WTC11 (cell line): Measurements from ENCODE around the gene ALDH3A2. TPM values are rescaled to one million over a fixed set of nuclear protein-coding genes. Genes with fewer than 3 reads are reported as not detected.

Experiments
- ATAC-seq: fragments of 200-7000 bp; cut with Tn5 transposase; 2 replicates; pipeline ENCODE4 v1.10.0; 2021; ENCODE audit warnings: mild to moderate bottlenecking, moderate library complexity
- CTCF ChIA-PET: fragments of 300-600 bp; sonication (Branson Sonifier 250); formaldehyde crosslinking; loops from one replicate; lab custom pipeline; 2021; ENCODE audit warnings: antibody characterized with exemption; lab: Charles Lee
- POLR2A ChIA-PET: fragments of 350-600 bp; sonication (Branson Sonifier 250); formaldehyde crosslinking; loops from one replicate; lab custom pipeline; 2021; ENCODE audit warnings: antibody characterized with exemption; lab: Charles Lee
- DNase-seq: peaks from one replicate; pipeline ENCODE4 v3.0.0; 2021; ENCODE audit warnings: low spot score
- H3K27ac Mint-ChIP-seq: 2 replicates; pipeline ENCODE4 v1.8.0; 2021; ENCODE audit warnings: mixed read lengths
- H3K27me3 Mint-ChIP-seq: 2 replicates; pipeline ENCODE4 v1.8.0; 2021; ENCODE audit warnings: low read depth, mild to moderate bottlenecking, moderate library complexity, mixed read lengths
- H3K36me3 Mint-ChIP-seq: 2 replicates; pipeline ENCODE4 v1.8.0; 2021; ENCODE audit warnings: mixed read lengths
- H3K4me1 Mint-ChIP-seq: 2 replicates; pipeline ENCODE4 v1.8.0; 2022; ENCODE audit warnings: mixed read lengths
- H3K4me3 Mint-ChIP-seq: 2 replicates; pipeline ENCODE4 v1.8.0; 2021; ENCODE audit warnings: mild to moderate bottlenecking, moderate library complexity, mixed read lengths
- H3K9me3 Mint-ChIP-seq: 2 replicates; pipeline ENCODE4 v1.8.0; 2021; ENCODE audit warnings: mixed read lengths
- ATF1 ChIP-seq: sonication (generic); formaldehyde crosslinking; IDR thresholded peaks from 2 replicates; pipeline ENCODE4 v1.8.1; 2023; ENCODE audit warnings: mild to moderate bottlenecking, moderate library complexity, missing genetic modification reagents
- CREM ChIP-seq: sonication (generic); formaldehyde crosslinking; IDR thresholded peaks from 2 replicates; pipeline ENCODE4 v1.8.1; 2022; ENCODE audit warnings: mild to moderate bottlenecking, missing genetic modification reagents, moderate library complexity
- GRHL2 ChIP-seq: fragments of 250-450 bp; sonication (Bioruptor Pico); IDR thresholded peaks from 2 replicates; pipeline ENCODE4 v1.8.0; 2022; ENCODE audit warnings: mild to moderate bottlenecking, moderate library complexity; ENCODE audit not compliant: insufficient replicate concordance, severe bottlenecking
- RORB ChIP-seq: fragments of 250-450 bp; sonication (Bioruptor Pico); IDR thresholded peaks from 2 replicates; pipeline ENCODE4 v1.9.0; 2021; ENCODE audit warnings: mild to moderate bottlenecking
- SOX15 ChIP-seq: fragments of 250-450 bp; sonication (Bioruptor Pico); IDR thresholded peaks from 2 replicates; pipeline ENCODE4 v1.9.0; 2021; ENCODE audit warnings: mild to moderate bottlenecking
- total RNA-seq: library from RNA; stranded (reverse); gene quantifications from 3 replicates; pipeline ENCODE4 v1.2.3, GENCODE V29; 2021
- TF ChIP-seq, protein P1 (sequence below): sonication (generic); formaldehyde crosslinking; IDR thresholded peaks from 2 replicates; pipeline ENCODE4 v1.8.1; 2023; ENCODE audit warnings: mild to moderate bottlenecking, missing genetic modification reagents, borderline replicate concordance
- TF ChIP-seq, protein P2 (sequence below): sonication (generic); formaldehyde crosslinking; IDR thresholded peaks from 2 replicates; pipeline ENCODE4 v1.8.1; 2022; ENCODE audit warnings: low read depth, mild to moderate bottlenecking, moderate library complexity, missing genetic modification reagents, borderline replicate concordance
- TF ChIP-seq, protein P3 (sequence below): fragments of 200-600 bp; IDR thresholded peaks from 2 replicates; pipeline ENCODE4 v1.8.0; 2022; ENCODE audit warnings: antibody characterized with exemption
- TF ChIP-seq, protein P4 (sequence below): sonication (generic); formaldehyde crosslinking; IDR thresholded peaks from 2 replicates; pipeline ENCODE4 v1.8.0; 2022; ENCODE audit warnings: mild to moderate bottlenecking, missing genetic modification reagents
- TF ChIP-seq, protein P5 (sequence below): sonication (generic); formaldehyde crosslinking; IDR thresholded peaks from 2 replicates; pipeline ENCODE4 v1.8.0; 2022; ENCODE audit warnings: mild to moderate bottlenecking, missing genetic modification reagents
- TF ChIP-seq, protein P6 (sequence below): sonication (generic); formaldehyde crosslinking; IDR thresholded peaks from 2 replicates; pipeline ENCODE4 v1.8.0; 2023; ENCODE audit warnings: missing genetic modification reagents, mild to moderate bottlenecking, borderline replicate concordance
- TF ChIP-seq, protein P7 (sequence below): sonication (generic); formaldehyde crosslinking; IDR thresholded peaks from 2 replicates; pipeline ENCODE4 v1.8.0; 2022; ENCODE audit warnings: mild to moderate bottlenecking, missing genetic modification reagents
- TF ChIP-seq, protein P8 (sequence below): sonication (generic); formaldehyde crosslinking; IDR thresholded peaks from 2 replicates; pipeline ENCODE4 v1.8.0; 2023; ENCODE audit warnings: mild to moderate bottlenecking, missing genetic modification reagents
- TF ChIP-seq, protein P9 (sequence below): sonication (generic); formaldehyde crosslinking; IDR thresholded peaks from 2 replicates; pipeline ENCODE4 v1.8.0; 2022; ENCODE audit warnings: mild to moderate bottlenecking, missing genetic modification reagents

The ALDH3A2 gene
- total RNA-seq, 1 experiment from 2014 or later: 68.5 TPM

DNA sequence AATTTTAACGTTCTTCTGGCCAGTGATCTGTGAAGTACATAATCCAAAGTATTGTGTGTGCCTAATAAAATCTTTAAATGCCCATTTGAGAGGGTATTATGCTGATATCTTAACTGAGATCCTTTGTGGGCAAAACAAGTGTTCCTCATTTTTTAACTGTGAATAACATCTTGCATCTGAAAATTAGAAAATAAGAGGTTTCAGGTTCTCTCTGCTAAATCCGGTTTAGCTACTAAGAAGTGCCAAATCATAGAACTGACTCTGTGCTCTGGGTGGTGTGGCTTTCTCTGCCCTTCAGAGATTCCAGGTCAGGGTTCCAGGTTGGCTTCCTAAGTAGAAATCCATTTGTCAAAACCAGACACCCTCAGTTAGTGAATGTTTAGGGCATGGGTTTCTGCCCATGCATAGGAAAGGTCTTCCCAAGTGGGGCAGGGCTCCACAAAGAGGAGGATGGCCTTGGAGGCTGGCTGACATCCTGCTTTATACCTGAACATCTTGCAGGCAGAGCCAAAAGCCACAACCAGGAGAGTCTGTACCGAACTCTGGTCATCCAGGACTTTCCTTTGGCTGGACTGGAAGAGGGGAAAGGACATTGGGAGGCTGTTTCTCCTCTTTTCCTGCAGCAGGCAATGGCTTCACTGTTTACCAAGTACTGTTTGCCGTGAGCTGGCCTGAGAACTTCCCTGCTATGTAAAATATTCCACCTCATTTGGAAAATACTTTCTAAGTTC is 8.5 kb downstream of the ALDH3A2 start:
- TF ChIP-seq ATF1 (no peak), RORB (CRISPR knock-in tag) (no peak), GRHL2 (no peak), CREM (CRISPR knock-in tag) (no peak), SOX15 (CRISPR knock-in tag) (no peak)
- TF ChIP-seq, protein P1, sequence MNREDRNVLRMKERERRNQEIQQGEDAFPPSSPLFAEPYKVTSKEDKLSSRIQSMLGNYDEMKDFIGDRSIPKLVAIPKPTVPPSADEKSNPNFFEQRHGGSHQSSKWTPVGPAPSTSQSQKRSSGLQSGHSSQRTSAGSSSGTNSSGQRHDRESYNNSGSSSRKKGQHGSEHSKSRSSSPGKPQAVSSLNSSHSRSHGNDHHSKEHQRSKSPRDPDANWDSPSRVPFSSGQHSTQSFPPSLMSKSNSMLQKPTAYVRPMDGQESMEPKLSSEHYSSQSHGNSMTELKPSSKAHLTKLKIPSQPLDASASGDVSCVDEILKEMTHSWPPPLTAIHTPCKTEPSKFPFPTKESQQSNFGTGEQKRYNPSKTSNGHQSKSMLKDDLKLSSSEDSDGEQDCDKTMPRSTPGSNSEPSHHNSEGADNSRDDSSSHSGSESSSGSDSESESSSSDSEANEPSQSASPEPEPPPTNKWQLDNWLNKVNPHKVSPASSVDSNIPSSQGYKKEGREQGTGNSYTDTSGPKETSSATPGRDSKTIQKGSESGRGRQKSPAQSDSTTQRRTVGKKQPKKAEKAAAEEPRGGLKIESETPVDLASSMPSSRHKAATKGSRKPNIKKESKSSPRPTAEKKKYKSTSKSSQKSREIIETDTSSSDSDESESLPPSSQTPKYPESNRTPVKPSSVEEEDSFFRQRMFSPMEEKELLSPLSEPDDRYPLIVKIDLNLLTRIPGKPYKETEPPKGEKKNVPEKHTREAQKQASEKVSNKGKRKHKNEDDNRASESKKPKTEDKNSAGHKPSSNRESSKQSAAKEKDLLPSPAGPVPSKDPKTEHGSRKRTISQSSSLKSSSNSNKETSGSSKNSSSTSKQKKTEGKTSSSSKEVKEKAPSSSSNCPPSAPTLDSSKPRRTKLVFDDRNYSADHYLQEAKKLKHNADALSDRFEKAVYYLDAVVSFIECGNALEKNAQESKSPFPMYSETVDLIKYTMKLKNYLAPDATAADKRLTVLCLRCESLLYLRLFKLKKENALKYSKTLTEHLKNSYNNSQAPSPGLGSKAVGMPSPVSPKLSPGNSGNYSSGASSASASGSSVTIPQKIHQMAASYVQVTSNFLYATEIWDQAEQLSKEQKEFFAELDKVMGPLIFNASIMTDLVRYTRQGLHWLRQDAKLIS (CRISPR knock-in tag): no peak
- TF ChIP-seq, protein P2, sequence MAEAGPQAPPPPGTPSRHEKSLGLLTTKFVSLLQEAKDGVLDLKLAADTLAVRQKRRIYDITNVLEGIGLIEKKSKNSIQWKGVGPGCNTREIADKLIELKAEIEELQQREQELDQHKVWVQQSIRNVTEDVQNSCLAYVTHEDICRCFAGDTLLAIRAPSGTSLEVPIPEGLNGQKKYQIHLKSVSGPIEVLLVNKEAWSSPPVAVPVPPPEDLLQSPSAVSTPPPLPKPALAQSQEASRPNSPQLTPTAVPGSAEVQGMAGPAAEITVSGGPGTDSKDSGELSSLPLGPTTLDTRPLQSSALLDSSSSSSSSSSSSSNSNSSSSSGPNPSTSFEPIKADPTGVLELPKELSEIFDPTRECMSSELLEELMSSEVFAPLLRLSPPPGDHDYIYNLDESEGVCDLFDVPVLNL (CRISPR knock-in tag): no peak
- TF ChIP-seq, protein P3, sequence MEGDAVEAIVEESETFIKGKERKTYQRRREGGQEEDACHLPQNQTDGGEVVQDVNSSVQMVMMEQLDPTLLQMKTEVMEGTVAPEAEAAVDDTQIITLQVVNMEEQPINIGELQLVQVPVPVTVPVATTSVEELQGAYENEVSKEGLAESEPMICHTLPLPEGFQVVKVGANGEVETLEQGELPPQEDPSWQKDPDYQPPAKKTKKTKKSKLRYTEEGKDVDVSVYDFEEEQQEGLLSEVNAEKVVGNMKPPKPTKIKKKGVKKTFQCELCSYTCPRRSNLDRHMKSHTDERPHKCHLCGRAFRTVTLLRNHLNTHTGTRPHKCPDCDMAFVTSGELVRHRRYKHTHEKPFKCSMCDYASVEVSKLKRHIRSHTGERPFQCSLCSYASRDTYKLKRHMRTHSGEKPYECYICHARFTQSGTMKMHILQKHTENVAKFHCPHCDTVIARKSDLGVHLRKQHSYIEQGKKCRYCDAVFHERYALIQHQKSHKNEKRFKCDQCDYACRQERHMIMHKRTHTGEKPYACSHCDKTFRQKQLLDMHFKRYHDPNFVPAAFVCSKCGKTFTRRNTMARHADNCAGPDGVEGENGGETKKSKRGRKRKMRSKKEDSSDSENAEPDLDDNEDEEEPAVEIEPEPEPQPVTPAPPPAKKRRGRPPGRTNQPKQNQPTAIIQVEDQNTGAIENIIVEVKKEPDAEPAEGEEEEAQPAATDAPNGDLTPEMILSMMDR: no peak
- TF ChIP-seq, protein P4, sequence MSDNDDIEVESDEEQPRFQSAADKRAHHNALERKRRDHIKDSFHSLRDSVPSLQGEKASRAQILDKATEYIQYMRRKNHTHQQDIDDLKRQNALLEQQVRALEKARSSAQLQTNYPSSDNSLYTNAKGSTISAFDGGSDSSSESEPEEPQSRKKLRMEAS (CRISPR knock-in tag): no peak
- TF ChIP-seq, protein P5, sequence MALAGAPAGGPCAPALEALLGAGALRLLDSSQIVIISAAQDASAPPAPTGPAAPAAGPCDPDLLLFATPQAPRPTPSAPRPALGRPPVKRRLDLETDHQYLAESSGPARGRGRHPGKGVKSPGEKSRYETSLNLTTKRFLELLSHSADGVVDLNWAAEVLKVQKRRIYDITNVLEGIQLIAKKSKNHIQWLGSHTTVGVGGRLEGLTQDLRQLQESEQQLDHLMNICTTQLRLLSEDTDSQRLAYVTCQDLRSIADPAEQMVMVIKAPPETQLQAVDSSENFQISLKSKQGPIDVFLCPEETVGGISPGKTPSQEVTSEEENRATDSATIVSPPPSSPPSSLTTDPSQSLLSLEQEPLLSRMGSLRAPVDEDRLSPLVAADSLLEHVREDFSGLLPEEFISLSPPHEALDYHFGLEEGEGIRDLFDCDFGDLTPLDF (CRISPR knock-in tag): no peak
- TF ChIP-seq, protein P6, sequence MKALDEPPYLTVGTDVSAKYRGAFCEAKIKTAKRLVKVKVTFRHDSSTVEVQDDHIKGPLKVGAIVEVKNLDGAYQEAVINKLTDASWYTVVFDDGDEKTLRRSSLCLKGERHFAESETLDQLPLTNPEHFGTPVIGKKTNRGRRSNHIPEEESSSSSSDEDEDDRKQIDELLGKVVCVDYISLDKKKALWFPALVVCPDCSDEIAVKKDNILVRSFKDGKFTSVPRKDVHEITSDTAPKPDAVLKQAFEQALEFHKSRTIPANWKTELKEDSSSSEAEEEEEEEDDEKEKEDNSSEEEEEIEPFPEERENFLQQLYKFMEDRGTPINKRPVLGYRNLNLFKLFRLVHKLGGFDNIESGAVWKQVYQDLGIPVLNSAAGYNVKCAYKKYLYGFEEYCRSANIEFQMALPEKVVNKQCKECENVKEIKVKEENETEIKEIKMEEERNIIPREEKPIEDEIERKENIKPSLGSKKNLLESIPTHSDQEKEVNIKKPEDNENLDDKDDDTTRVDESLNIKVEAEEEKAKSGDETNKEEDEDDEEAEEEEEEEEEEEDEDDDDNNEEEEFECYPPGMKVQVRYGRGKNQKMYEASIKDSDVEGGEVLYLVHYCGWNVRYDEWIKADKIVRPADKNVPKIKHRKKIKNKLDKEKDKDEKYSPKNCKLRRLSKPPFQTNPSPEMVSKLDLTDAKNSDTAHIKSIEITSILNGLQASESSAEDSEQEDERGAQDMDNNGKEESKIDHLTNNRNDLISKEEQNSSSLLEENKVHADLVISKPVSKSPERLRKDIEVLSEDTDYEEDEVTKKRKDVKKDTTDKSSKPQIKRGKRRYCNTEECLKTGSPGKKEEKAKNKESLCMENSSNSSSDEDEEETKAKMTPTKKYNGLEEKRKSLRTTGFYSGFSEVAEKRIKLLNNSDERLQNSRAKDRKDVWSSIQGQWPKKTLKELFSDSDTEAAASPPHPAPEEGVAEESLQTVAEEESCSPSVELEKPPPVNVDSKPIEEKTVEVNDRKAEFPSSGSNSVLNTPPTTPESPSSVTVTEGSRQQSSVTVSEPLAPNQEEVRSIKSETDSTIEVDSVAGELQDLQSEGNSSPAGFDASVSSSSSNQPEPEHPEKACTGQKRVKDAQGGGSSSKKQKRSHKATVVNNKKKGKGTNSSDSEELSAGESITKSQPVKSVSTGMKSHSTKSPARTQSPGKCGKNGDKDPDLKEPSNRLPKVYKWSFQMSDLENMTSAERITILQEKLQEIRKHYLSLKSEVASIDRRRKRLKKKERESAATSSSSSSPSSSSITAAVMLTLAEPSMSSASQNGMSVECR (CRISPR knock-in tag): no peak
- TF ChIP-seq, protein P7, sequence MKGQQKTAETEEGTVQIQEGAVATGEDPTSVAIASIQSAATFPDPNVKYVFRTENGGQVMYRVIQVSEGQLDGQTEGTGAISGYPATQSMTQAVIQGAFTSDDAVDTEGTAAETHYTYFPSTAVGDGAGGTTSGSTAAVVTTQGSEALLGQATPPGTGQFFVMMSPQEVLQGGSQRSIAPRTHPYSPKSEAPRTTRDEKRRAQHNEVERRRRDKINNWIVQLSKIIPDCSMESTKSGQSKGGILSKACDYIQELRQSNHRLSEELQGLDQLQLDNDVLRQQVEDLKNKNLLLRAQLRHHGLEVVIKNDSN: no peak
- TF ChIP-seq, protein P8, sequence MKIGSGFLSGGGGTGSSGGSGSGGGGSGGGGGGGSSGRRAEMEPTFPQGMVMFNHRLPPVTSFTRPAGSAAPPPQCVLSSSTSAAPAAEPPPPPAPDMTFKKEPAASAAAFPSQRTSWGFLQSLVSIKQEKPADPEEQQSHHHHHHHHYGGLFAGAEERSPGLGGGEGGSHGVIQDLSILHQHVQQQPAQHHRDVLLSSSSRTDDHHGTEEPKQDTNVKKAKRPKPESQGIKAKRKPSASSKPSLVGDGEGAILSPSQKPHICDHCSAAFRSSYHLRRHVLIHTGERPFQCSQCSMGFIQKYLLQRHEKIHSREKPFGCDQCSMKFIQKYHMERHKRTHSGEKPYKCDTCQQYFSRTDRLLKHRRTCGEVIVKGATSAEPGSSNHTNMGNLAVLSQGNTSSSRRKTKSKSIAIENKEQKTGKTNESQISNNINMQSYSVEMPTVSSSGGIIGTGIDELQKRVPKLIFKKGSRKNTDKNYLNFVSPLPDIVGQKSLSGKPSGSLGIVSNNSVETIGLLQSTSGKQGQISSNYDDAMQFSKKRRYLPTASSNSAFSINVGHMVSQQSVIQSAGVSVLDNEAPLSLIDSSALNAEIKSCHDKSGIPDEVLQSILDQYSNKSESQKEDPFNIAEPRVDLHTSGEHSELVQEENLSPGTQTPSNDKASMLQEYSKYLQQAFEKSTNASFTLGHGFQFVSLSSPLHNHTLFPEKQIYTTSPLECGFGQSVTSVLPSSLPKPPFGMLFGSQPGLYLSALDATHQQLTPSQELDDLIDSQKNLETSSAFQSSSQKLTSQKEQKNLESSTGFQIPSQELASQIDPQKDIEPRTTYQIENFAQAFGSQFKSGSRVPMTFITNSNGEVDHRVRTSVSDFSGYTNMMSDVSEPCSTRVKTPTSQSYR: no peak
- TF ChIP-seq, protein P9, sequence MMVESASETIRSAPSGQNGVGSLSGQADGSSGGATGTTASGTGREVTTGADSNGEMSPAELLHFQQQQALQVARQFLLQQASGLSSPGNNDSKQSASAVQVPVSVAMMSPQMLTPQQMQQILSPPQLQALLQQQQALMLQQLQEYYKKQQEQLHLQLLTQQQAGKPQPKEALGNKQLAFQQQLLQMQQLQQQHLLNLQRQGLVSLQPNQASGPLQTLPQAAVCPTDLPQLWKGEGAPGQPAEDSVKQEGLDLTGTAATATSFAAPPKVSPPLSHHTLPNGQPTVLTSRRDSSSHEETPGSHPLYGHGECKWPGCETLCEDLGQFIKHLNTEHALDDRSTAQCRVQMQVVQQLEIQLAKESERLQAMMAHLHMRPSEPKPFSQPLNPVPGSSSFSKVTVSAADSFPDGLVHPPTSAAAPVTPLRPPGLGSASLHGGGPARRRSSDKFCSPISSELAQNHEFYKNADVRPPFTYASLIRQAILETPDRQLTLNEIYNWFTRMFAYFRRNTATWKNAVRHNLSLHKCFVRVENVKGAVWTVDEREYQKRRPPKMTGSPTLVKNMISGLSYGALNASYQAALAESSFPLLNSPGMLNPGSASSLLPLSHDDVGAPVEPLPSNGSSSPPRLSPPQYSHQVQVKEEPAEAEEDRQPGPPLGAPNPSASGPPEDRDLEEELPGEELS (CRISPR knock-in tag): no peak
- no peak overlapping the region for H3K27ac Mint-ChIP-seq
- ChIA-PET POLR2A (no interaction called here), CTCF (interaction anchor here (1.7 kb wide), 1 partner anchor 10 kb away, joined by 5 read pairs; no protein-coding TSS in a partner anchor)
- peaks cover under 1% of the 10 kb centered on the region; the same call in 1 of the 2 replicates for H3K4me1 Mint-ChIP-seq
- H3K36me3 Mint-ChIP-seq: peaks cover 73% of the 10 kb centered on the region
- H3K9me3 Mint-ChIP-seq: peaks cover 27% of the 10 kb centered on the region
- no peak overlapping the region for H3K4me3 Mint-ChIP-seq
- ATAC-seq: no peak
- no peak for DNase-seq
- H3K27me3 Mint-ChIP-seq: peaks cover 4% of the 10 kb centered on the region
